Measurements from ENCODE around the gene VAPB. TPM values are rescaled to one million over a fixed set of nuclear protein-coding genes. Genes with fewer than 3 reads are reported as not detected.

The VAPB gene
- total and polyA plus RNA-seq, 10 donors: 11.2 to 32.5 (median 23.3) TPM

DNA sequence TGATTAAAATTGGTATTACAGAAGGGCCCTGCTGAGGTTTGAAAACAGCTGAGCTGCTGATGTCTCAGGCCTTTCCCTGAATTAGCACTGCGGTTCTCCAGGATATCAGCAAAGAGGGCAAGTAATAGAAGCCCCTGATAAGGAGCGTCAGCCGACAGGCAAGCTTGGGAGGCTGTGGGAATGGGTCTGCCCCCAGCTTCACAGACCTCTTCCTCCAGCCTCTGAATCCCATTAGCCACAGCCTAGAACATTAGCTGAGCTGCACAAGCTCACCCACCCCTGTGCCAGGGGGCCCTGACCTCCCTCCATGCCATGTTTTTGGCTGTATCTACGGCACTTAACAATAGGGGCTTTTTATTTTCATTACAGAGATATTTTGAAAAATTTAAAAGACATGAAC is 59.9 kb downstream of the VAPB start:
- 88 to 92% (median 91%) methylated on average over 4 of the region's 4 CpGs for WGBS, 5 donors
- H3K27ac ChIP-seq: no peak overlapping the region
- H3K9me3 ChIP-seq: peaks cover 0 to 2% (median 0%) of the 10 kb centered on the region in 8 donors
- peaks cover 0 to 70% (median 28%) of the 10 kb centered on the region in 6 donors for H3K36me3 ChIP-seq
- intact Hi-C loops (cut with DNase I; ENCODE audit: low total_unique reads): loop anchor here (5.0 to 10.0 kb wide), 2 partner anchors 54 to 212 kb away; no protein-coding TSS in a partner anchor
- no peak overlapping the region for H3K4me3 ChIP-seq
- peaks cover 0 to 10% (median 0%) of the 10 kb centered on the region in 6 donors for H3K4me1 ChIP-seq
- no peak for DNase-seq
- H3K27me3 ChIP-seq (replicated peaks in 1 of 7): no peaks in the 10 kb centered on the region
- TF ChIP-seq POLR2AphosphoS5 (IDR thresholded peaks at IDR 0.05) (no peak), POLR2A (IDR thresholded peaks at IDR 0.05) (no peak), CTCF (IDR thresholded peaks at IDR 0.05 in 8 of 11, conservative IDR thresholded peaks at IDR 0.05 in 3 of 11) (no peak)

- H3K4me3 ChIP-seq: no peak overlapping the region
- DNase-seq: no peak
- H3K9me3 ChIP-seq: peaks cover 0 to 9% (median 6%) of the 10 kb centered on the region in 8 donors
- H3K36me3 ChIP-seq: peaks cover 0 to 62% (median 20%) of the 10 kb centered on the region in 6 donors
- WGBS, 5 donors: 73 to 88% (median 84%) methylated on average over 10 of the region's 10 CpGs
- no peaks in the 10 kb centered on the region for H3K27me3 ChIP-seq (replicated peaks in 1 of 7)
- TF ChIP-seq CTCF (IDR thresholded peaks at IDR 0.05 in 8 of 11, conservative IDR thresholded peaks at IDR 0.05 in 3 of 11) (no peak), POLR2A (IDR thresholded peaks at IDR 0.05) (no peak), POLR2AphosphoS5 (IDR thresholded peaks at IDR 0.05) (no peak)
- intact Hi-C loops (cut with DNase I; ENCODE audit: low total_unique reads): loop anchor here (5.0 to 10.0 kb wide), 2 partner anchors 55 to 212 kb away; no protein-coding TSS in a partner anchor
- H3K27ac ChIP-seq: no peak overlapping the region
- H3K4me1 ChIP-seq: peaks cover 0 to 10% (median 0%) of the 10 kb centered on the region in 6 donors
Observed at GRCh38 chr20:58449681-58450221, 60.7 kb downstream of the VAPB start.

- DNase-seq: no peak
- Histone ChIP-seq H3K36me3 (peaks cover 0 to 57% (median 16%) of the 10 kb centered on the region in 6 donors), H3K27me3 (replicated peaks in 1 of 7) (no peaks in the 10 kb centered on the region), H3K9me3 (peaks cover 0 to 11% (median 7%) of the 10 kb centered on the region in 8 donors), H3K4me1 (peaks cover 0 to 10% (median 0%) of the 10 kb centered on the region in 6 donors), H3K4me3 (no peak overlapping the region), H3K27ac (no peak overlapping the region)
- 60 to 63% (median 61%) methylated on average over 10 of the region's 10 CpGs for WGBS, 5 donors
- intact Hi-C loops (cut with DNase I; ENCODE audit: low total_unique reads): no loop called here
- no peak for TF ChIP-seq POLR2A (IDR thresholded peaks at IDR 0.05)
- no peak for TF ChIP-seq CTCF (IDR thresholded peaks at IDR 0.05 in 8 of 11, conservative IDR thresholded peaks at IDR 0.05 in 3 of 11)
- no peak for TF ChIP-seq POLR2AphosphoS5 (IDR thresholded peaks at IDR 0.05)
Observed at GRCh38 chr20:58450254-58450653, 61.2 kb downstream of the VAPB start.

- TF ChIP-seq POLR2AphosphoS5 (IDR thresholded peaks at IDR 0.05): no peak
- no peak for TF ChIP-seq POLR2A (IDR thresholded peaks at IDR 0.05)
- no peak for TF ChIP-seq CTCF (IDR thresholded peaks at IDR 0.05 in 8 of 11, conservative IDR thresholded peaks at IDR 0.05 in 3 of 11)
- WGBS, 5 donors: 66 to 81% (median 74%) methylated on average over 4 of the region's 4 CpGs
- Histone ChIP-seq H3K36me3 (peaks cover 0 to 40% (median 8%) of the 10 kb centered on the region in 6 donors), H3K27ac (no peak overlapping the region), H3K4me3 (no peak overlapping the region), H3K9me3 (peaks cover 0 to 11% (median 7%) of the 10 kb centered on the region in 8 donors), H3K27me3 (replicated peaks in 1 of 7) (no peaks in the 10 kb centered on the region), H3K4me1 (peaks cover 0 to 10% (median 0%) of the 10 kb centered on the region in 6 donors)
- intact Hi-C loops (cut with DNase I; ENCODE audit: low total_unique reads): no loop called here
- no peak for DNase-seq
Observed at GRCh38 chr20:58452667-58453255, 63.7 kb downstream of the VAPB start.
